Measurements from ENCODE around the gene ADGRV1.
"Not testable (repeated sequence)": the region's sequence is repeated elsewhere in the genome, so short reads cannot be mapped to it uniquely, and the experiment has no call there.

ADGRV1 gene

DNA sequence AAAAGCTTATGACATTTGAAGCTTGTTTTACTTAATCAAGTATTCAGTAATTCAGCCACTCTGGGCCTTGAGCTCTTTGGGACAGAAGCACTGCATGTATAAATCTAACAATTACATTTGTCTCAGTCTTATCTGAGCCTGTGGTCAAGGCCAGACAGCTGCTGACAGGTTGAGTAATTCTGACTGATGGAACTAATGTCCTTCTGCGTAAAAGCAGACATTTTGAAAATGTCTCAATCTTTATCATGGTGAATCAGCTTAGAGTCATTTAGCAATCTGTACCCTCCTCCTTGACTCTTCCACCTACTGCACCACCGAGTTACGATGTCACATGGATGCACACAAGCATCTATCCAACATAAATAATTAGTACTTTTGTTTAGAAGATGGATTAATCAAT lies 424.6 kb downstream of the ADGRV1 start:
- peak; percentile 21 for DNase-seq
- in situ Hi-C loops (cut with MboI; ENCODE audit: low pct_unique_long_range_greater_than_20kb, low sequenced_read_pairs), result no loop called here

DNA sequence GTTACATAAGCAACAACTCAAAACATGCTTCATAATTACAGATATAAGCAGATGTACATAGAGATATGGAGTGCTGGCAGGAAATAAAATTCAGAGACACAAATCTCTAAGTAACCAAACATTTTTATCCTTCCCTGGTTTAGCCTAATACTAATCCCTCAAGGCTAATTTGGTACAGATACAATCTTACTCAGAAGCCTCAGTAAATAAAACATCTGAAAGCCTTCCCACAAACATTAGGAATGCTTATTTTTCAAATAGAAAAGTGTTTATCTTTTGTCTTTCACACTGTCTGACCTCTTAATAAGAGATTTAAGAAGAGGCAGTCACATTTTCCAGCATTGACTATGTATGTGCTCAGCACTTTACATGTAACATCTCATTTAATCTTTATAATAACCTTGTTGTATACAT lies 425.1 kb downstream of the ADGRV1 start:
- no peak for DNase-seq
- in situ Hi-C loops (cut with MboI; ENCODE audit: low pct_unique_long_range_greater_than_20kb, low sequenced_read_pairs), result no loop called here

DNA sequence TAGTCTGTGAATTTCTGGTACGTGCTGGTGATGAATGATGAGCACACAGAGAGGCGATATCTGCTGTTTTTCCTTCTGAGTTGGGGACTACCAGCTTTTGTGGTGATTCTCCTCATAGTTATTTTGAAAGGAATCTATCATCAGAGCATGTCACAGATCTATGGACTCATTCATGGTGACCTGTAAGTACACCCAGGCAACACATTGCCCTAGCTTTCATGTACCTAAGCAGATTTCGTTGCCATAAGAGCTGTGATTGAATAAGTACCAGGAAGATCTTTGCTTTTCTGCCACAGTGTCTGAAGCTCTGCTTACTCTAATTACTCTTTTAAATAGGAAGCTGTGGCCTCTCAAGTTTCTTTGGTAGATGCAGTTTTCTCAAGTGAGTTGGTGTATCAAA lies 426.7 kb downstream of the ADGRV1 start:
- in situ Hi-C loops (cut with MboI; ENCODE audit: low pct_unique_long_range_greater_than_20kb, low sequenced_read_pairs), result no loop called here

DNA sequence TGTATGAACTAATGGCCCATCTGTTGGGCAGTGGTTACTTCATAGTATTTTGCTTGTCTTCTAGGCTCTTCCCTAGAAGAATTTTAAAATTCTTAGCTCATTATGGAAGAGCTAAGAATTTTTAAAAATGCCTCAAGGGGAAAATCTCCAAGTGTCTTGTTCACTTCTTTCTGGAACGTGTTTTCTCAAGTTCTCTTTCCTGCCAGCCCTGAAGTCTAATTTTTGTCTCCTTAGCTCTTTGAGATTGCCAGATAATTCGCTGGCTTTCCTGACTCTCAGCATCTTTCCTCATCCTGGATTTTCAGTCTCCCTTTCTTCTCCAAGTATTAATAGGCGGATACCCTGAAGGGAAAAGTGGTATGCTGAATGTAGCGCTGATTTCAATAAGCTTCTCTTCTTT lies 429.1 kb downstream of the ADGRV1 start:
- in situ Hi-C loops (cut with MboI; ENCODE audit: low pct_unique_long_range_greater_than_20kb, low sequenced_read_pairs), result no loop called here
- DNase-seq, result no peak

More for the DNA sequence above, 426.7 kb downstream of the ADGRV1 start:
- no peak for DNase-seq

DNA sequence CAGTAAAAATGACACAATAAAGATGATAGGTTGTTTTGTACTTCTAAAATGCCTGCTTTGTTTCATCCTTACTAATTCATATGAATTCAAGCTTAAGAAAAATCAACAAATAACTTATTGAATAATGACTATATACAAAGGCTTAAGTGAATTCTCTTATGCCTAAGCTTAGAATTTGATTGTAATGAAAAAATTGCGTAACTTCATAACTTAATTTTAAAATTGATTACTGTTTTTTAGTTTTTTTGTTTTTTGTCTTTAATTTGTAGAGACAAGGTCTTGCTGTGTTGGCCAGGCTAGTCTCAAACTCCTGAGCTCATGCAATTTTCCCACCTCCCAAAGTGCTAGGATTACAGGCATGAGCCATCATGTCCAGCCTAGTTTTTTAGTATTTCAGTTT lies 432.6 kb downstream of the ADGRV1 start:
- no peak for DNase-seq
- in situ Hi-C loops (cut with MboI; ENCODE audit: low pct_unique_long_range_greater_than_20kb, low sequenced_read_pairs), result no loop called here

DNA sequence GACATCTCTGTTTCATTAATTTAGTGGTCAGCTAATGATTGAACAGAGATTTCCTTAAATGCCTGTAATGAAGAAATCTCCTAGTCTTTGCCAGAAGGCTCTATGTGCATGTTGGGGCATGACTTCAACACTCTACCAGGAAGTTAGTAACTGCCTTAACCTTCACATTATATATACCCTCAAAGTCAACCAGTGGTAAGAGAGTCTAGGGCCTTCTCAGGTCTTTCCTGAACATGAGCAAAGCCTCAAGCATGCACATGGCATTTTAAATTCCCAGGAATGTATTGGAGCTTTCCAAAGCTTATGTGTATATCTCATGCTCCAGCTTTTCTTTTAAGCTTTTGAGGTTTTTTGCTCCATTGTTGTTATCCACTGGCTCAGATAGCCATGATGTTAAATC lies 436.2 kb downstream of the ADGRV1 start:
- no peak for DNase-seq
- in situ Hi-C loops (cut with MboI; ENCODE audit: low pct_unique_long_range_greater_than_20kb, low sequenced_read_pairs), result no loop called here

DNA sequence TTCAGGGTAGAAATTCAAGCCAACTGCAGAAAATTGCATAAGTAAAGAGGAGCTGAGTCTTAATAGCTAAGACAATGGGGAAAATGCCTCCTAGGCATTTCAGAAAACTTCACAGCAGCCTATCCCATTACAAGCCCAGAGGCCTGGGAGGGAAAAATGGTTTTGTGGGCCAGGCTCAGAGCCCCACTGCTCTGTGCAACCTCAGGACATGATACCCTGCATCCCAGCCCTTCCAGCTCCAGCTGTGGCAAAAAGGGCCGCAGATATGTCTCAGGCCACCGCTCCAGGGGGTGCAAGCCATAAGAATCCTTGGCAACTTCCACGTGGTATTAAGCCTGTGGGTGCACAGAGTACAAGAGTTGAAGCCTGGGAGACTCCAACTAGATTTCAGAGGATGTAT lies 437.5 kb downstream of the ADGRV1 start:
- no peak for DNase-seq
- in situ Hi-C loops (cut with MboI; ENCODE audit: low pct_unique_long_range_greater_than_20kb, low sequenced_read_pairs), result no loop called here

DNA sequence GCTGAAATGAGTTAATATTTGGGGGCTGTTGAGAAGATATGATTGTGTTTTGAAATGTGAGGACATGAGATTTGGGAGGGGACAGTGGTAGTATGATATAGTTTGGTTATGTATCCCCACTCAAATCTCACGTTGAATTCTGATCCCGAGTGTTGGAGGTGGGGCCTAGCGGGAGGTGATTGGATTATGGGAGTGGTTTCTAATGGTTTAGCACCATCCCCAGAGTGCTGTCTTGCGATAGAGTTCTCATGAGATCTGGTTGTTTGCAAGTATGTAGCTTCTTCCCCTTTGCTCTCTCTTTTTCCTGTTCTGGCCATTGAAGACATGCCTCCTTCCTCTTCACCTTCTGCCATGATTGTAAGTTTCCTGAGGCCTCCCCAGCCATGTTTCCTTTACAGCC lies 438.5 kb downstream of the ADGRV1 start:
- in situ Hi-C loops (cut with MboI; ENCODE audit: low pct_unique_long_range_greater_than_20kb, low sequenced_read_pairs), result no loop called here
- DNase-seq, result no peak

DNA sequence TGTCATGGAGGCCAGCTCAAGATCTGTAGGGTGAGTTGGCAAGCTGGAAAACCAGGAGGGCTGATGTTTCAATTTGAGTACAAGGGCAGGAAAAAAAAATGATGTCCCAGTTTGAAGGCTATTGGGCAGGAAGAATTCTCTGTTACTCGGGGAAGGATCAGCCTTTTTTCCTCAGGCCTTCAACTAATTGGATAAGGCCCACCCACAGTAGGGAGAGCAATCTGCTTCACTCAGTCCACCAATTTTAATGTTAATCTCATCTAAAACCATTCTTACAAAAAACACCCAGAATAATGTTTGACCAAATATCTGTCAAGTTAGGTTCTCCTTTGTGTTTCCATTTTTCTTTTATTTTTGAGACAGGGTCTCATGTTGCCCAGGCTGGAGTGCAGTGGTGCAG lies 442.1 kb downstream of the ADGRV1 start:
- in situ Hi-C loops (cut with MboI; ENCODE audit: low pct_unique_long_range_greater_than_20kb, low sequenced_read_pairs), result no loop called here
- no peak for DNase-seq

DNA sequence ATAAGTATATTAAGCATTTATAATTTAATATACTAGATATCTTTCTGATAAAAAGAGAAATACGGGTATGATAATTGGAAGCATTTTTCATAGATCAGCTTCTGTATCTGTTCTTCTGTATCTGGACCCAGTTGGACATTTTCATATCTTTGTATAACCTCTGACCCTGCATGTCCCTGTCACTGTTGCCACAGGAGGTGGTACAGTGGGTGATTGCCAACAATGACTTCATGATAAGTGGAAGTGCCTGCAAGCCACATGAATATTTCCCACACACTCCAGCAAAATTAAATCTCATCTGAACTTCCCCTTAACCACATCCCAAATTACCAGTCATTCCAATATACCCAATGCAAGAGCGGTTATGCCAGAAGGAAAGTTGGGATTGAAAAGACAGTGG lies 448.1 kb downstream of the ADGRV1 start:
- in situ Hi-C loops (cut with MboI; ENCODE audit: low pct_unique_long_range_greater_than_20kb, low sequenced_read_pairs), result no loop called here
- no peak for DNase-seq

DNA sequence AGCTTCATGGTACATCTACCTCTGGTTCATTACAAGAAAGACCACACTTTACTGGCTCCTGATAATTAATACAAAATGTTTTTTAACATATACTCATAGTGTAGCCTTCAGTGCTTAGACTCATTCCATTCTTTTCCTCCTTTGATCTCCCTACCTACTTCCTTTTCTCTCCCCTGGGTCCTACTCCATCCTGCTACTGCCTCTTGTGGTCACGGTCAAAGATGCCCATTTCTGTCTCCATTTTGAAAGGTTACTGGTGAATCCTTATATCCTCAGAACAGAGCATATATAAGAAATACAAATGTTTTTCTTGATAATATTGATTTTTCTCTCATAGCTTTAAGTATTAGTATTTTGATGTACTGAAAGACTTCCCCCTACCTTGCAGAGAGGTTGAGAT lies 448.7 kb downstream of the ADGRV1 start:
- in situ Hi-C loops (cut with MboI; ENCODE audit: low pct_unique_long_range_greater_than_20kb, low sequenced_read_pairs), result no loop called here
- no peak for DNase-seq

DNA sequence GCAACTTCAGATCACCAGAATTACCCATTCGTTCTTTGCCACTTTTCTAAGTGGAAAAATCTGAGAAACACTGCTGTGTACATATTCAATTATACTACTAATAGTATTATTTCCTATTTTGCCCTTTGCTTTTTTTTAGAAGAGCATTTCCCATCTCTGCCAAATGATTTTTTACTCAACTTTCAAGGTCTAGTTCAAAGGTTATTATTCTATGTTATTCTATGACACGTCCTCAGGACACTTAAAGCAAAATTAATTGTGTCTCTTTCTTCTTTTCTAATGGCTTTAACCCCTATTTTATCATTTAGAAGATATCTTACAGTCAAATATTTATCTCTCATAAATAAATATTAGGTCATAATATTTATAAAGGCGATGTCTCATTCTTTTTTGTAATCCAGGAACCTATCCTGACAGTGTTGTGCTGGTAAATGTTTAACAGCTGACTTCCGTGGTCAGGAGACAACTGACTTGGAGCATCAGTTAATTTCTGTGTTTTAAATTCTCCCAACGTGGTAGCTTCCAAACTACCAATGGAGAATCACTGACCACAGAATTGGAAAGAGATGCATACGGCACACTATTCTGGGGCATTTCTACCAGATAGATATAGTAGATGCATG lies 449.3 kb downstream of the ADGRV1 start:
- in situ Hi-C loops (cut with MboI; ENCODE audit: low pct_unique_long_range_greater_than_20kb, low sequenced_read_pairs), result no loop called here
- DNase-seq, result no peak

DNA sequence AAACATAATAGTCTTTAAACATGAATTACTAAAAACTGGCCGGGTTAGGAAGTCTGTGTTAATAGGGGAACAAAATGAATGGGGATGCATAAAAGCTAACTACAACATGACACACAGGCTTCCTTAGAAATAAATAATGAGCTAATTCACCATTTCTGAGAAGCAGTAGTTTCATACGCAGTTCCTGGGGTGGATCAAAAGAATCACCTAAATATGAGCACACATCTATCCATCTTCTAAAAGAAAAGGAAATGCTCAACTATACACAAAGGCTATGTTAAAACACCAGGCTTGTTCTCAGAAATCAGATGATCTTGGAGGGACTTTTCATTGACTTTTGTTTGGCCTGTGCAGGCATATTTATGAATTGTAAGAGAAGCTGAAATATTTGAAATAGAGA lies 451.5 kb downstream of the ADGRV1 start:
- in situ Hi-C loops (cut with MboI; ENCODE audit: low pct_unique_long_range_greater_than_20kb, low sequenced_read_pairs), result no loop called here
- DNase-seq, result no peak

DNA sequence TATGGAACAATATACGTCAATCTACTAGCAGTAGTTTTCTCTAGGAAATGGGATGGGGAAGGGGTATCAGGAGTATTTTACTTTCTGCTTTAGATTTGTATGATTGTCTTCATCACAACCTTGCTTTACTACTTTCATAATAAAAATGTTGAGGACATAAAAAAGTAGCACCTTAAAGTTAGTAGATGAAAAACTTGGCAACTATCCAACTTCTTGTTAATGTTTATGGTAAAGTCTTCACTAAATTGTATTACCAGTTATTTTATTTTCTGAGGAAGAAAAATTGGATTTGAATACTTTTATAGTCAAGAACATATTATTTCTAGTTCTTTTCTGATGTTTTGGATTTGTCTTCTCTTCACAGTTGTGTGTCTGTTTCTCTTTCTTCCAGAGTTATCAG lies 452.4 kb downstream of the ADGRV1 start:
- DNase-seq, result no peak
- in situ Hi-C loops (cut with MboI; ENCODE audit: low pct_unique_long_range_greater_than_20kb, low sequenced_read_pairs), result no loop called here

DNA sequence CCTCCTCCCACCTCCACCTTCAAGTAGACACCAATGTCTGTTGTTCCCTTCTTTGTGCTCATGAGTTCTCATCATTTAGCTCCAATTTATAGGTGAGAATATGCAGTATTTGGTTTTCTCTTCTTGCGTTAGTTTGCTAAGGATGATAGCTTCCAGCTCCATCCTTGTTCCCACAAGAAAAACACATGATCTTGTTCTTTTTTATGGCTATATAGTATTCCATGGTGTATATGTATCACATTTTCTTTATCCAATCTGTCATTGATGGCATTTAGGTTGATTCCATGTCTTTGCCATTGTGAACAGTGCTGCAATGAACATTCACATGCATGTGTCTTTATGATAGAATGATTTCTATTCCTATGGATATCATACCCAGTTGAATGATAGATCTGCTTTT lies 454.3 kb downstream of the ADGRV1 start:
- DNase-seq; in situ Hi-C loops (cut with MboI; ENCODE audit: low pct_unique_long_range_greater_than_20kb, low sequenced_read_pairs): not testable (repeated sequence)

DNA sequence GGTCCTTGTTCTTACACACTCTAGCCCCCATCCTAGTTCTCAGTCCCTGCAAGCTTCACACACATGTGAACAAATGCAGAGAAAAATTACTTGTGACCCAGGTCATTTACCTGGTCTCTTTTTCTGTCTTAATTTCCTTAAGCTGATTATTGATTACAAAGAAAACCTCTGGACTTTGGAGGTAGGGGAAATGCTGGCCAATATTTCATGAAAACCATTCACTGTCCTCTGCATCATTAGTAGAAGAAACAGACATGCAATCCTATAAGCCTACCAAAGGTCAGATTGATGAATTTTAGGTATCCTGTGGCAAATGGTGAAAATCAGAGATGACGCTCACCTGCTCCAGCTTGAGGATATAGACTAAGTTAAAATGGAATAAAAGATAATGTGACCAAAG lies 457.7 kb downstream of the ADGRV1 start:
- DNase-seq, result no peak
- in situ Hi-C loops (cut with MboI; ENCODE audit: low pct_unique_long_range_greater_than_20kb, low sequenced_read_pairs), result no loop called here

DNA sequence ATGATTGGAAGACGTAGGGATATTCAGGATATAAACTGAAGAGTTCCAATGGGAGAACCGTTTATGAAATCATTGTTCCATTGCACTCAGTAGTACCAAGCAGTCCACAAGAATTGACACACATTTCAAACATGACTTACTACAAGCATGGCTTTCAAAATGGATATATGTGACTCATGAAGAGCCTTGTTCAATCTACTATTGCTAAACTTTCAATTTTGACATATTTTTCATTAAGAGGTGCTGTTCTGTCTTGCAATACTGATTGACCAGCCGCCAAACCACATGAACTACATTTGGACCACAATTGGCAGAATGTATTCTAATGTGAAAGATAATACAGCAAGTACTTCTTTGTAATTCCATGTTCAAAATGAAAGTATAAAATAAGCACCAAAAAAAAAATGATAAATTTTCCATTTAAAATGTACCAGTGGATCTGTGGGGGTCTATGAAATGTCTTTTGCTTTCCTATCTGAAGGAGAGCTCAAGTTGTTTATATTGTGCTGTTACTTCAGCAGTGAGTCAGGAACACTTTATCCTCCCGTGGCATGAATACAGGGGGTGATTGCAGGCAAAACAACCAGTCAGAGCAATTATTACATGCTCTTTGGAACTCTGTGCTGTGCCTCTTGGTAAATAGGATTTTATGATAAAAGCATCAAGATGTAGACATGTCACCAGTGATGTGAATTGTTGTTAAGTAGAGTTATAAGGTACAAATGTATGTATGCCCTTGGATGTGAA lies 458.5 kb downstream of the ADGRV1 start:
- DNase-seq, result no peak
- in situ Hi-C loops (cut with MboI; ENCODE audit: low pct_unique_long_range_greater_than_20kb, low sequenced_read_pairs), result no loop called here

DNA sequence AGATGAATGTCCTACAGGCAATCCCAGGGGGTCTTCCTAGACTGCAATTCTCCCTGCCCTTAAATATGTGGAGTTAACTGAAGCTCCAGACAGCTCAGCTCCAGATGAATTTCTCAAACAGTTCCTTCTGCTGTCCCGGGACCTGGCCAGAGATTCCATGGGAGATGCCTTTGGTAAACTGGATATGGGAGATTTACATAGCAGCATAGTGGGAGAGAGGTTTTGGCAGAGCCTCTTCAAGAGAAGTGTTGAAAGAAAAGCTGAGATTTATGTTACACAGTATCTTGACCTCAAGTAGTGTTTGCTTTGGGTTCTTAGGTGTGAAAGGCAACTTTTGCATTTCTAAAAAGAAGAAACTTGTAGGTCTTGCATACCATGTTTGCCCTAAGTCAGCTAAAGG lies 459.6 kb downstream of the ADGRV1 start:
- no peak for DNase-seq
- in situ Hi-C loops (cut with MboI; ENCODE audit: low pct_unique_long_range_greater_than_20kb, low sequenced_read_pairs), result no loop called here

DNA sequence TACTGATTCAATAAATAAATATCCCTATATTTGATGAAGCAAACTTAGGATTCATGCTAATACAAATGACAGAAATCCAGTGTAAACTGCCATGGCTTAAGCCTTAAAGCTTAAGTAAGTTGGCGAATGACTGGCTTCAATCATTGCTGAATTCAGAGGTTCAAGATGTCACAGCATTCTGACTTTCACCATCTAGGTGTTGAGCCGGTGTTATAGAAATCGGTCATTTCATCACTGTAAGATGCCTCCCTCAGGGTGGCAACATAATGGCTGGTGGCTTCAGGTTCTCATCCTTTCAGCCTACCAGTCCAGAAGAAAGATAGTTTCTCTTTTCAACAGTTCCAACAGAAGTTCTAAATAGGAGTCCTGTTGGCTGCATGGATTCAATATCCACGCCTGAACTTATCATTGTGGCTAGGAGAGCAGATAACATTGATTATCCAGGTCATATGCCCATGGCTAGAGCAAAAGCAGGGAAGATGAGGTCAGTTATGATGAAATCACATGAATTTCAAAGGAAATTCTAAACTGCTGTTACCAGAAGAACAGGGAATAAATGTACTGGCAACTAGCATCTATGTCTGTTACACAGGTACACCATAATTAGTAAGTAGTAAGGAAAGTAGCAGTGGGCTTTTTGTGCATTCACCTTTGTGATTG lies 460.2 kb downstream of the ADGRV1 start:
- DNase-seq, result no peak
- in situ Hi-C loops (cut with MboI; ENCODE audit: low pct_unique_long_range_greater_than_20kb, low sequenced_read_pairs), result no loop called here

DNA sequence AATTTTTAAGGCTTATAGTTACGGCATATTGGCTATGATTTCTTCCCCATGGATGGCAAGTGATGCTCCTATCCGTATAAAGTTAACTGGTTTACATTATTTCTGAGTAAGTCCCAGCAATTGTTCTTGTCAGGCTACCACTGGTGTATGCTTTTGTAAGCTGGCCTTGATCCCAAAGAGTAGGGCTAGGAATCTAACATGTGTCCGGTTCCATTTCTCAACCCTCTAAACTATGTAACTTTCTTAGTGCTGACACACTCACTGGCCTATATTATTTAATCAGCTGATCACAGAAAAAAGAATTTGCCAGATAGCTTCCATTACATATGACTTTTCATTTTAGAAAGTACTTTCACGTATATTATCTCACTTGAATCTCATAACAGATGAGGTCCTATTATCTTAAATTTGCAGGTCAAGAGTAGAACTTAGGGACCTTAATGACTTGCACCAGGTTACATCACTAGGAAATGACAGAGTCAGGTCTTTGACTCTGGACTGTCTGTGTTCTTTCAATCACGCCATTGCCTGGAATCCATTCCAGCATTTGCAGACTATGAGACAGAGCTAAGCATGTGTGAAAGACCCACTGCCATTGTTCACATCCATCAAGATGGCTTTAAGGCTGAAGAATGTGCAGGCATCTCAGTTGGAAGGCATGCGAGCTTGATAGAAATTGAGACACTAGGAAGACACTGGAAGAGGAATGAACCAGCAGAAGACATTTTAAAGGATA lies 461.6 kb downstream of the ADGRV1 start:
- no peak for DNase-seq
- in situ Hi-C loops (cut with MboI; ENCODE audit: low pct_unique_long_range_greater_than_20kb, low sequenced_read_pairs), result no loop called here
